ENCODE data around the gene SLC22A16. TPM values are rescaled to one million over a fixed set of nuclear protein-coding genes. Genes with fewer than 3 reads are reported as not detected.

SLC22A16 gene
- total RNA-seq, 1 experiment from 2014 or later, result not detected

DNA sequence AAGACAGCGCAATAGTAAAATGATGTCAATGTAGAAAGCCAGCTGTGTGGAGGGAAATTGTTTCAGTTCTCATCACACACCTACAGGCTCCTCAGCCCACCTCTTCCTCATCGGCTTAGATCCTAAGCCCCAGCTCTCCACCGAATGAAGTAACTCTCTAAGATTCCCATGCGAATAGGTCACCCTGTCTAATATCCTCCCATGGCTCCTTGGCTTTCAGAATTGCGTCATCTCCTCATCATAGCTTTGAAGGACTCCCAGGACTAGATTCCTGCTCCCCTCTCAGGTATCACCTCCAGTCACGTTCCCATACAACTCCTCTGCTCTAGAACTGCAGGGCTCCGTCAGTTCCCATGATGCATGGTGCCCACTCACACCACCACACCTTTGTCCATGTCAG lies 16.2 kb upstream of the SLC22A16 start:
- POLR2A ChIA-PET, result no interaction called here
- CTCF ChIA-PET, result no interaction called here
- no peak for ATAC-seq
- Histone ChIP-seq H3K4me3 (replicated peaks in 1 of 2; ENCODE audit: low read depth in 1 of 2, low read length in 2 of 2) (no peak overlapping the region), H3K36me3 (ENCODE audit: control insufficient read depth in 1 of 2, insufficient read depth in 2 of 2, low read length in 2 of 2) (no peaks in the 10 kb centered on the region), H3K27ac (ENCODE audit: low read depth, low read length) (no peak overlapping the region), H2AFZ (ENCODE audit: low read depth, low read length, poor library complexity, severe bottlenecking) (no peak overlapping the region), H3K9me2 (ENCODE audit: insufficient read depth) (no peaks in the 10 kb centered on the region), H3K27me3 (ENCODE audit: insufficient read depth, low read length) (no peaks in the 10 kb centered on the region), H3K4me1 (ENCODE audit: control insufficient read depth in 1 of 2, insufficient read depth in 2 of 2, low read length in 2 of 2) (peaks cover 7 to 19% of the 10 kb centered on the region in 2 experiments; a peak in 3 of 4 replicates), H4K20me1 (ENCODE audit: insufficient read depth) (no peaks in the 10 kb centered on the region), H3K4me2 (ENCODE audit: low read length) (no peak overlapping the region), H3K9ac (ENCODE audit: low read length) (no peak overlapping the region), H3K79me2 (ENCODE audit: insufficient read depth, low read length) (no peaks in the 10 kb centered on the region), H3K9me3 (ENCODE audit: control insufficient read depth in 1 of 2, insufficient read depth in 1 of 2, low read depth in 1 of 2, low read length in 2 of 2) (no peaks in the 10 kb centered on the region)
- DNase-seq (ENCODE audit: low read depth, low spot score), result no peak
- no TSS peak for BruUV-seq (replicated peaks)
- intact Hi-C loops (cut with micrococcal nuclease), result no loop called here
- no peak for TF ChIP-seq JUND (IDR thresholded peaks at IDR 0.05)
- TF ChIP-seq, protein P1, sequence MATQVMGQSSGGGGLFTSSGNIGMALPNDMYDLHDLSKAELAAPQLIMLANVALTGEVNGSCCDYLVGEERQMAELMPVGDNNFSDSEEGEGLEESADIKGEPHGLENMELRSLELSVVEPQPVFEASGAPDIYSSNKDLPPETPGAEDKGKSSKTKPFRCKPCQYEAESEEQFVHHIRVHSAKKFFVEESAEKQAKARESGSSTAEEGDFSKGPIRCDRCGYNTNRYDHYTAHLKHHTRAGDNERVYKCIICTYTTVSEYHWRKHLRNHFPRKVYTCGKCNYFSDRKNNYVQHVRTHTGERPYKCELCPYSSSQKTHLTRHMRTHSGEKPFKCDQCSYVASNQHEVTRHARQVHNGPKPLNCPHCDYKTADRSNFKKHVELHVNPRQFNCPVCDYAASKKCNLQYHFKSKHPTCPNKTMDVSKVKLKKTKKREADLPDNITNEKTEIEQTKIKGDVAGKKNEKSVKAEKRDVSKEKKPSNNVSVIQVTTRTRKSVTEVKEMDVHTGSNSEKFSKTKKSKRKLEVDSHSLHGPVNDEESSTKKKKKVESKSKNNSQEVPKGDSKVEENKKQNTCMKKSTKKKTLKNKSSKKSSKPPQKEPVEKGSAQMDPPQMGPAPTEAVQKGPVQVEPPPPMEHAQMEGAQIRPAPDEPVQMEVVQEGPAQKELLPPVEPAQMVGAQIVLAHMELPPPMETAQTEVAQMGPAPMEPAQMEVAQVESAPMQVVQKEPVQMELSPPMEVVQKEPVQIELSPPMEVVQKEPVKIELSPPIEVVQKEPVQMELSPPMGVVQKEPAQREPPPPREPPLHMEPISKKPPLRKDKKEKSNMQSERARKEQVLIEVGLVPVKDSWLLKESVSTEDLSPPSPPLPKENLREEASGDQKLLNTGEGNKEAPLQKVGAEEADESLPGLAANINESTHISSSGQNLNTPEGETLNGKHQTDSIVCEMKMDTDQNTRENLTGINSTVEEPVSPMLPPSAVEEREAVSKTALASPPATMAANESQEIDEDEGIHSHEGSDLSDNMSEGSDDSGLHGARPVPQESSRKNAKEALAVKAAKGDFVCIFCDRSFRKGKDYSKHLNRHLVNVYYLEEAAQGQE (IDR thresholded peaks at IDR 0.05; ENCODE audit: low read depth), result no peak
- no peak for TF ChIP-seq TCF7L2 (IDR thresholded peaks at IDR 0.05; ENCODE audit: borderline replicate concordance, extremely low read depth, insufficient read depth, insufficient read length)
- no peak for TF ChIP-seq YY1 (IDR thresholded peaks at IDR 0.05; ENCODE audit: extremely low read depth, insufficient replicate concordance, low read depth, low read length)
- TF ChIP-seq POLR2A (IDR thresholded peaks at IDR 0.05; ENCODE audit: borderline replicate concordance, extremely low read depth, insufficient read depth, insufficient read length), result no peak
- TF ChIP-seq, protein P2, sequence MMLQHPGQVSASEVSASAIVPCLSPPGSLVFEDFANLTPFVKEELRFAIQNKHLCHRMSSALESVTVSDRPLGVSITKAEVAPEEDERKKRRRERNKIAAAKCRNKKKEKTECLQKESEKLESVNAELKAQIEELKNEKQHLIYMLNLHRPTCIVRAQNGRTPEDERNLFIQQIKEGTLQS (IDR thresholded peaks at IDR 0.05), result no peak
- TF ChIP-seq SIN3A (IDR thresholded peaks at IDR 0.05; ENCODE audit: low read depth), result no peak
- no peak for TF ChIP-seq EGR1 (IDR thresholded peaks at IDR 0.05; ENCODE audit: low read depth)
- TF ChIP-seq, protein P3, sequence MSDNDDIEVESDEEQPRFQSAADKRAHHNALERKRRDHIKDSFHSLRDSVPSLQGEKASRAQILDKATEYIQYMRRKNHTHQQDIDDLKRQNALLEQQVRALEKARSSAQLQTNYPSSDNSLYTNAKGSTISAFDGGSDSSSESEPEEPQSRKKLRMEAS (IDR thresholded peaks at IDR 0.05), result no peak
- TF ChIP-seq, protein P4, sequence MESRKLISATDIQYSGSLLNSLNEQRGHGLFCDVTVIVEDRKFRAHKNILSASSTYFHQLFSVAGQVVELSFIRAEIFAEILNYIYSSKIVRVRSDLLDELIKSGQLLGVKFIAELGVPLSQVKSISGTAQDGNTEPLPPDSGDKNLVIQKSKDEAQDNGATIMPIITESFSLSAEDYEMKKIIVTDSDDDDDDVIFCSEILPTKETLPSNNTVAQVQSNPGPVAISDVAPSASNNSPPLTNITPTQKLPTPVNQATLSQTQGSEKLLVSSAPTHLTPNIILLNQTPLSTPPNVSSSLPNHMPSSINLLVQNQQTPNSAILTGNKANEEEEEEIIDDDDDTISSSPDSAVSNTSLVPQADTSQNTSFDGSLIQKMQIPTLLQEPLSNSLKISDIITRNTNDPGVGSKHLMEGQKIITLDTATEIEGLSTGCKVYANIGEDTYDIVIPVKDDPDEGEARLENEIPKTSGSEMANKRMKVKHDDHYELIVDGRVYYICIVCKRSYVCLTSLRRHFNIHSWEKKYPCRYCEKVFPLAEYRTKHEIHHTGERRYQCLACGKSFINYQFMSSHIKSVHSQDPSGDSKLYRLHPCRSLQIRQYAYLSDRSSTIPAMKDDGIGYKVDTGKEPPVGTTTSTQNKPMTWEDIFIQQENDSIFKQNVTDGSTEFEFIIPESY (IDR thresholded peaks at IDR 0.05; ENCODE audit: extremely low read depth, insufficient replicate concordance, low read length), result no peak
- TF ChIP-seq ZNF274 (IDR thresholded peaks at IDR 0.05; ENCODE audit: low read depth, low read length), result no peak
- TF ChIP-seq EZH2 (IDR thresholded peaks at IDR 0.05), result no peak
- RAD21 ChIA-PET (ENCODE audit: low non-redundant PET in 1 of 2, low total read pairs in 2 of 2, uncharacterized antibody in 2 of 2, unreplicated experiment in 2 of 2), result no interaction called here

Data from HCT116 (cell line).